ENCODE results near the gene EPC1.

GRCh38 chr10:32384171-32384570, 37.2 kb upstream of the EPC1 start:
- TF ChIP-seq CTCF (IDR thresholded peaks at IDR 0.05): no peak
- TF ChIP-seq POLR2A (IDR thresholded peaks at IDR 0.05): no peak

All from tibial nerve (tissue), 3 donors.